NCI-H748 (cell line): ENCODE data around the gene UBA6.
A peak's percentile ranks its signal among the peaks of the same experiment; 100 is the strongest.

Experiments used
- DNase-seq: peaks from one replicate; lab custom pipeline; 2025; ENCODE audit not compliant: unreplicated experiment; lab: John Stamatoyannopoulos, UW

The UBA6 gene

GRCh38 chr4:67581208-67581857 is 119.6 kb downstream of the UBA6 start:
- no peak for DNase-seq

GRCh38 chr4:67580577-67580976 is 120.4 kb downstream of the UBA6 start:
- no peak for DNase-seq

GRCh38 chr4:67576538-67576937 is 124.4 kb downstream of the UBA6 start:
- DNase-seq: no peak

GRCh38 chr4:67576059-67576466 is 124.9 kb downstream of the UBA6 start:
- no peak for DNase-seq

- peak; percentile 68 for DNase-seq
Measured at GRCh38 chr4:67575232-67576058, 125.5 kb downstream of the UBA6 start.

- no peak for DNase-seq
Measured at GRCh38 chr4:67573193-67573592, 127.8 kb downstream of the UBA6 start.

GRCh38 chr4:67571975-67572374 is 129.0 kb downstream of the UBA6 start:
- no peak for DNase-seq

GRCh38 chr4:67570537-67570936 is 130.4 kb downstream of the UBA6 start:
- no peak for DNase-seq

- DNase-seq: no peak
Measured at GRCh38 chr4:67568820-67569219, 132.1 kb downstream of the UBA6 start.

- DNase-seq: no peak
Measured at GRCh38 chr4:67566335-67566734, 134.6 kb downstream of the UBA6 start.

GRCh38 chr4:67565284-67565683 is 135.7 kb downstream of the UBA6 start:
- DNase-seq: no peak
